Neuron (in vitro differentiated cells): ENCODE data around the gene RAPGEF4.

Experiments used
- H2AFZ ChIP-seq: one replicate; pipeline ENCODE4 v1.6.1; 2013; ENCODE audit warnings: low read depth, mild to moderate bottlenecking, inconsistent platforms, low read length, moderate library complexity
- H3K27me3 ChIP-seq: one replicate; pipeline ENCODE4 v1.6.1; 2013; ENCODE audit warnings: low read length; ENCODE audit not compliant: insufficient read depth
- H3K36me3 ChIP-seq: one replicate; pipeline ENCODE4 v1.6.1; 2013; ENCODE audit warnings: low read length; ENCODE audit not compliant: insufficient read depth
- H3K4me1 ChIP-seq: one replicate; pipeline ENCODE4 v1.6.1; 2013; ENCODE audit warnings: low read length; ENCODE audit not compliant: insufficient read depth
- H3K4me3 ChIP-seq: 2 replicates; pipeline ENCODE4 v1.5.1; 2013; ENCODE audit warnings: mild to moderate bottlenecking, low read length, moderate library complexity
- H3K9me3 ChIP-seq: one replicate; pipeline ENCODE4 v1.6.1; 2013; ENCODE audit warnings: low read length

The RAPGEF4 gene

GRCh38 chr2:172962824-172963223, 227.2 kb downstream of the RAPGEF4 start:
- no peak overlapping the region for H3K4me3 ChIP-seq
- peaks cover 4% of the 10 kb centered on the region for H3K4me1 ChIP-seq
- H3K9me3 ChIP-seq = no peaks in the 10 kb centered on the region

GRCh38 chr2:172964511-172965139, 229.0 kb downstream of the RAPGEF4 start:
- H3K4me3 ChIP-seq = no peak overlapping the region
- H3K36me3 ChIP-seq = no peaks in the 10 kb centered on the region
- no peak overlapping the region for H2AFZ ChIP-seq
- no peaks in the 10 kb centered on the region for H3K27me3 ChIP-seq
- H3K4me1 ChIP-seq = peaks cover 4% of the 10 kb centered on the region
- no peaks in the 10 kb centered on the region for H3K9me3 ChIP-seq

More at GRCh38 chr2:172962824-172963223, 227.2 kb downstream of the RAPGEF4 start:
- Histone ChIP-seq H2AFZ (no peak overlapping the region), H3K36me3 (no peaks in the 10 kb centered on the region), H3K27me3 (no peaks in the 10 kb centered on the region)

DNA sequence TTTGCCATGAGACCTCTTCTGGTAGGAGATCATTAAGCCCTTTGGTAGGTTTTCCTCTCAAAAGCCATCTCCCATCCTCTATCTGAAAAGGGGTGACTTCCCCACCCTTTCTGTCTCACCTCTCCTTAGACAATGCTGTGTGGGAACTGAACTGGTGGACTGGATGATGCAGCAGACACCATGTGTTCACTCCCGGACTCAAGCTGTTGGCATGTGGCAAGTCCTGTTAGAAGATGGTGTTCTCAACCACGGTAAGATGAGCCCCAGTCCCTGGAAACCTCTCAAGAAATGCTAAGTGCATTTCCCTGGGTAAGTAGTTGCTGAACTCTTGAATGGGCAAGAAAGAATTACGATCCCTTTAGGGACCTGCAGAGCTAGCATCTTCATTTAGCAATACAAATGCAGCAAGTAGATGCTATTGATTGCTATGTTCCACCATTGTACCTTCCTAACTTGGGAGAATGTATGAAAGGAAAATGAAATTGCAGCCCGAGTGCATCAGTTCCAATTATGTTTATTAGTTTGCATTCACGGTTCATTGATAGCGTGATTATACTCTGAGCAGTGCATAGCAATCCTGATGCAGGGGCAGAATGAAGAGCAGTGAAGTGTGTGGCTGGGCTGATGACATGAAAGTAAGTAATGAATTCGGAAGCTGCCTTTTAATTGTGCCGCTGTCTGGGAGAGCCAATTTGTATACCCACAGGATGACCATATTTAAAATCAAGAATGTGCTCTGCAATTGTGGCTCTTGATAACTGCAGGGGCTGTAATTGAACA, 230.0 kb downstream of the RAPGEF4 start:
- Histone ChIP-seq H3K4me1 (peaks cover 4% of the 10 kb centered on the region), H3K27me3 (no peaks in the 10 kb centered on the region), H3K9me3 (no peaks in the 10 kb centered on the region), H3K36me3 (no peaks in the 10 kb centered on the region), H3K4me3 (no peak overlapping the region), H2AFZ (no peak overlapping the region)

DNA sequence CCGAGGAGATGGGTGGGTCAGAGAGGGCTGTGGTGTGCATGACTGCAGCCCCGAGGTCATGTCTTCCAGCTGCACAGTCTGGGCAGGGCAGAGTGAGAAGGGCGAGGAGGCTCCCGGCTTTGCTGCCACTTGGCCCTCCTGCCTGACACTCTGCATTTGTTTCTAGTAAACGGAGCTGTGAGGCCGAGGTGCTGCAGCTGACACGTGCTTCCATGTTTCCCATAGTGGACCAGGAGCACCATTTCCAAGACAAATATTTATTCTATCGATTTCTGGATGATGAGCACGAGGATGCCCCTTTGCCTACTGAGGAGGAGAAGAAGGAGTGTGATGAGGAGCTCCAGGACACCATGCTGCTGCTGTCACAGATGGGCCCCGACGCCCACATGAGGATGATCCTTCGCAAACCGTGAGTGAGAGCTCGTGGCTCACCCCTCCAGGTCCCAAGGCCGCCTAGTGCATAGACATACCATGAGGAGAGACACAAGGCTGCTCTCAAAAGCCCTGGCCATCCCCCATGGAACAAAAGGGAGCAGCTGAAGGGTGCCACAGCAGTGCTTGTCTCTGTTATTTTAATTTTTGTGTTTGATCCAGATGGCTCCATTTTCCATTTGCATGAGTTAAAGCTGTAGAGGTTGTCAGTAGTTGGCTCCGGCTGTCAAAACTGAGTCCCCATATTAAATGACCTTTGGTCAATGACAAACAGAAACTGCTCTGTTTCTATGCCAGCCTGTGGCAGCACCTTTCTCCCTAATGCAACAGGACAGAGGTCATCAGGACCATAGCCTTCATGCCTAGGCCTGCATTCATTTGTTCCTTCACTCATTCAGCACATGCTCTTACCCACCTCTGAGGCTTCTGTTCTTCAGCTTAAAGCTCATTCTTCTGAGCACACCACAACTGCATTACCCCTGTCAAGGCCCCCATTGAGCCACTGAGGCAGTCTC, 231.7 kb downstream of the RAPGEF4 start:
- H3K27me3 ChIP-seq = no peaks in the 10 kb centered on the region
- H3K4me3 ChIP-seq = no peak overlapping the region
- H3K9me3 ChIP-seq = no peaks in the 10 kb centered on the region
- H2AFZ ChIP-seq = no peak overlapping the region
- H3K4me1 ChIP-seq = peaks cover 7% of the 10 kb centered on the region
- no peaks in the 10 kb centered on the region for H3K36me3 ChIP-seq

DNA sequence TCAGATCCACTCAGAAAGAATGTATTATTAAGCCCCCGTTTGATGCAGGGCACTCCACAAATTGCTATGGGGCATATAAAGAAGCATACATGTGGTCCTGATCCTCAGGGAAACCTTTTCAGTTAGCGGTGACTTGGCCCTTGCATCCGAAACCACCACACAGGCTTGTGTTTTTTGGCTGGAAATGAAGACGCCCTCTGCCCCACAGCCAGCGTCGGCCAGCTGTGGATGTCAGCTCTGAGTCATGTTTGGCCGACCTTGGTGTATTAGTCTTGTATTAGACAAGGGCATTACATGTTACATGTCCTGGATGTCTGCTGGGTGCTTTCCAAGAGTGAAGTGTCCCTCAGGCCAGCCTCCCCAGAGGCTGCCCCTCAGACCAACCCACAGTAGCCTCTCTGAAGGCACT, 232.4 kb downstream of the RAPGEF4 start:
- Histone ChIP-seq H2AFZ (no peak overlapping the region), H3K4me1 (peaks cover 7% of the 10 kb centered on the region), H3K36me3 (no peaks in the 10 kb centered on the region), H3K27me3 (no peaks in the 10 kb centered on the region), H3K9me3 (no peaks in the 10 kb centered on the region), H3K4me3 (no peak overlapping the region)

- no peaks in the 10 kb centered on the region for H3K36me3 ChIP-seq
- H3K4me3 ChIP-seq = no peak overlapping the region
- no peak overlapping the region for H2AFZ ChIP-seq
- H3K4me1 ChIP-seq = peaks cover 7% of the 10 kb centered on the region
- no peaks in the 10 kb centered on the region for H3K27me3 ChIP-seq
- no peaks in the 10 kb centered on the region for H3K9me3 ChIP-seq
Measured at GRCh38 chr2:172969166-172969565, 233.5 kb downstream of the RAPGEF4 start.

- H3K27me3 ChIP-seq = no peaks in the 10 kb centered on the region
- no peaks in the 10 kb centered on the region for H3K36me3 ChIP-seq
Measured at GRCh38 chr2:172969609-172970008, 234.0 kb downstream of the RAPGEF4 start.

GRCh38 chr2:172970660-172971059, 235.0 kb downstream of the RAPGEF4 start:
- no peaks in the 10 kb centered on the region for H3K9me3 ChIP-seq
- no peaks in the 10 kb centered on the region for H3K27me3 ChIP-seq
- H2AFZ ChIP-seq = no peak overlapping the region
- H3K4me3 ChIP-seq = no peak overlapping the region
- no peaks in the 10 kb centered on the region for H3K36me3 ChIP-seq
- peaks cover 7% of the 10 kb centered on the region for H3K4me1 ChIP-seq

More at GRCh38 chr2:172969609-172970008, 234.0 kb downstream of the RAPGEF4 start:
- no peak overlapping the region for H3K4me3 ChIP-seq
- no peaks in the 10 kb centered on the region for H3K9me3 ChIP-seq
- H2AFZ ChIP-seq = no peak overlapping the region
- peaks cover 7% of the 10 kb centered on the region for H3K4me1 ChIP-seq

DNA sequence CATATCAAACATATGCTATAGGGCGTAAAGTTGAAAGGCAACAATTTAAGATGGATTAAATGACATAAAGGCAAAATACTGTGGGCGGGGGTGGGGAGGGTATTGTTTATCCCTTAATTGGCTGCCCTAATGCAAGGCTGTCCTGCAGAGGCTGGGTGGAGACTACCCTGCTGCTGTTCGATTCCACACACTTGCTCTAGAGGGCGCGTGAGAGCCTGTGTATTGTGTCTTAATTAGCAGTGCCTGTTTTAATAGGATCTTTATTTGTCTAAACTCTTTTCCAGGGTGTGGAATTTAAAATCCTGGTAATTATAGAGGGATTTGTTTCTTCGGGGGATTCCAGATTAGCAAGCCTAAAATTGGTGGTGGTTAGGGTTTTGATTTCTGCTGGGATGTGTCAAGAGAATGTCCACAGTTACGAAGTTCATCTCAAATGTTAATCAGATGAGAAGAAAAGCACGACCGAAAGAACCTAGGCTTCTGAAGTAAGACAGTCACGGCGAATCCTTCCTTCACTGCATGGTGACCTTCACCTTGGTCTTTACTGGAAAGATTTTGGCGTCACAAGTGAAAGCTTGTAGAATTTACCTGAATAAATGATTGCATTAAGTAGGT, 236.5 kb downstream of the RAPGEF4 start:
- H2AFZ ChIP-seq = no peak overlapping the region
- no peaks in the 10 kb centered on the region for H3K9me3 ChIP-seq
- no peaks in the 10 kb centered on the region for H3K36me3 ChIP-seq
- H3K4me3 ChIP-seq = no peak overlapping the region
- peaks cover 8% of the 10 kb centered on the region for H3K4me1 ChIP-seq
- no peaks in the 10 kb centered on the region for H3K27me3 ChIP-seq

GRCh38 chr2:172974762-172975161, 239.1 kb downstream of the RAPGEF4 start:
- no peak overlapping the region for H3K4me3 ChIP-seq
- peaks cover 8% of the 10 kb centered on the region for H3K4me1 ChIP-seq
- no peaks in the 10 kb centered on the region for H3K27me3 ChIP-seq

DNA sequence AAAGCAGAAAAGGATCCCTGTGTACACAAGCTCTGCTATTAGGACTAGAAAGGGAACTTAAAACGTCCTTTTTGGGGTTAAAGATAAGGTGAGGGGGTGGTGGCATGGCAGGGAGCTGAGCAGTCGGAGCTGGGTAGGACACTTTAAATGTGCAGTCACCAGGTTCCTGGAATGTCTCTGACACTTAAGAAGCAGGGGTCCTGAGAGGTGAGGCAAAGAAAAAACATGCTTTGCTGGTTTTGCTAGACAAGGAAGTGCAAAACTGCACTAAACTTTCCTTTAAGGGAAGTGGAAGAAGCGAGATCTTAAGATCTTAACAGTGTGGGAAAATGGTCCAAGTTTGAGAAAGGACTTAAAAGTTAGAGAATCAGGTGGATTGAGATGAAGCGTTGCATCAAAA, 240.5 kb downstream of the RAPGEF4 start:
- H3K27me3 ChIP-seq = no peaks in the 10 kb centered on the region
- H3K36me3 ChIP-seq = no peaks in the 10 kb centered on the region

More at GRCh38 chr2:172974762-172975161, 239.1 kb downstream of the RAPGEF4 start:
- no peaks in the 10 kb centered on the region for H3K9me3 ChIP-seq
- no peaks in the 10 kb centered on the region for H3K36me3 ChIP-seq
- no peak overlapping the region for H2AFZ ChIP-seq

GRCh38 chr2:172976816-172977215, 241.2 kb downstream of the RAPGEF4 start:
- no peaks in the 10 kb centered on the region for H3K36me3 ChIP-seq
- no peak overlapping the region for H3K4me3 ChIP-seq
- H3K27me3 ChIP-seq = no peaks in the 10 kb centered on the region
- peaks cover 5% of the 10 kb centered on the region for H3K4me1 ChIP-seq
- no peaks in the 10 kb centered on the region for H3K9me3 ChIP-seq
- no peak overlapping the region for H2AFZ ChIP-seq

More for the DNA sequence above, 240.5 kb downstream of the RAPGEF4 start:
- Histone ChIP-seq H2AFZ (no peak overlapping the region), H3K4me3 (no peak overlapping the region), H3K9me3 (no peaks in the 10 kb centered on the region), H3K4me1 (peaks cover 5% of the 10 kb centered on the region)
